GM23338 (cell line): Measurements from ENCODE around the gene CEACAM16. TPM values are rescaled to one million over a fixed set of nuclear protein-coding genes. Genes with fewer than 3 reads are reported as not detected.

ENCODE experiments used
- ATAC-seq: fragments of 200-7000 bp; cut with Tn5 transposase; 3 replicates; pipeline ENCODE4 v1.9.1; 2020
- DNase-seq: peaks from one replicate; pipeline ENCODE4 v3.0.0-alpha.2; 2015; ENCODE audit warnings: low spot score
- H2AFZ ChIP-seq: fragments of 200-600 bp; sonication (generic); 2 replicates; pipeline ENCODE4 v1.8.0; 2016; ENCODE audit warnings: antibody characterized with exemption, mild to moderate bottlenecking, moderate library complexity
- H3F3A ChIP-seq: fragments of 200-600 bp; sonication (generic); replicated peaks from 2 replicates; pipeline ENCODE4 v1.8.0; 2017; ENCODE audit warnings: antibody characterized with exemption, mixed run types, low read depth
- H3K27ac ChIP-seq: fragments of 200-600 bp; sonication (generic); 2 replicates; pipeline ENCODE4 v1.6.1; 2016; ENCODE audit warnings: low read depth
- H3K27me3 ChIP-seq: fragments of 200-600 bp; sonication (generic); 2 replicates; pipeline ENCODE4 v1.8.0; 2016; ENCODE audit warnings: mild to moderate bottlenecking, mixed run types, moderate library complexity; ENCODE audit not compliant: insufficient read depth
- H3K36me3 ChIP-seq: fragments of 200-600 bp; sonication (generic); 2 replicates; pipeline ENCODE4 v1.8.0; 2016; ENCODE audit warnings: mild to moderate bottlenecking; ENCODE audit not compliant: insufficient read depth
- H3K4me1 ChIP-seq: fragments of 200-600 bp; sonication (generic); 2 replicates; pipeline ENCODE4 v1.8.0; 2016; ENCODE audit warnings: mild to moderate bottlenecking, moderate library complexity; ENCODE audit not compliant: insufficient read depth
- H3K4me2 ChIP-seq: fragments of 200-600 bp; sonication (generic); 2 replicates; pipeline ENCODE4 v1.7.1; 2017; ENCODE audit warnings: mixed run types
- H3K4me3 ChIP-seq: fragments of 200-600 bp; sonication (generic); 2 replicates; pipeline ENCODE4 v1.6.1; 2016; ENCODE audit warnings: mixed run types
- H3K79me2 ChIP-seq: fragments of 200-600 bp; sonication (generic); replicated peaks from 2 replicates; pipeline ENCODE4 v1.8.0; 2017; ENCODE audit warnings: mild to moderate bottlenecking; ENCODE audit not compliant: insufficient read depth
- H3K9me2 ChIP-seq: fragments of 200-600 bp; sonication (generic); 2 replicates; pipeline ENCODE4 v1.8.0; 2017; ENCODE audit not compliant: insufficient read depth
- H4K20me1 ChIP-seq: fragments of 200-600 bp; sonication (generic); replicated peaks from 2 replicates; pipeline ENCODE4 v1.8.0; 2017; ENCODE audit warnings: mild to moderate bottlenecking; ENCODE audit not compliant: insufficient read depth
- H3K27ac Mint-ChIP-seq: 2 replicates; pipeline ENCODE4 v1.8.0; 2020; ENCODE audit warnings: inconsistent platforms, mild to moderate bottlenecking, moderate library complexity, mixed read lengths
- H3K27me3 Mint-ChIP-seq: 3 replicates; pipeline ENCODE4 v1.8.0; 2022; ENCODE audit warnings: low read depth, mild to moderate bottlenecking, moderate library complexity, mixed read lengths, inconsistent platforms; ENCODE audit not compliant: insufficient read depth, poor library complexity
- H3K36me3 Mint-ChIP-seq: 3 replicates; pipeline ENCODE4 v1.8.0; 2021; ENCODE audit warnings: low read depth, mild to moderate bottlenecking, inconsistent platforms, moderate library complexity, mixed read lengths
- H3K4me1 Mint-ChIP-seq: 3 replicates; pipeline ENCODE4 v1.8.0; 2020; ENCODE audit warnings: mild to moderate bottlenecking, inconsistent platforms, mixed read lengths
- H3K4me3 Mint-ChIP-seq: 3 replicates; pipeline ENCODE4 v1.8.0; 2021; ENCODE audit warnings: moderate library complexity, mild to moderate bottlenecking, inconsistent platforms, mixed read lengths
- H3K9me3 Mint-ChIP-seq: 3 replicates; pipeline ENCODE4 v1.8.0; 2020; ENCODE audit warnings: moderate library complexity, mild to moderate bottlenecking, inconsistent platforms, mixed read lengths
- CREB1 ChIP-seq: fragments of 250-450 bp; sonication (Bioruptor Pico); IDR thresholded peaks from 2 replicates; pipeline ENCODE4 v1.5.0; 2020; ENCODE audit warnings: low read depth, mild to moderate bottlenecking, moderate library complexity
- CTCF ChIP-seq, 2 experiments: fragments of 200-600 bp in 1 of 2; sonication (generic) in 1 of 2; conservative IDR thresholded peaks; 2 replicates each; pipeline versions ENCODE4 v1.5.1 to v1.6.1; 2016 to 2017; ENCODE audit warnings: antibody characterized with exemption in 2 of 2, low read depth in 2 of 2, mild to moderate bottlenecking in 2 of 2, moderate library complexity in 1 of 2
- ETS1 ChIP-seq: IDR thresholded peaks from 2 replicates; pipeline ENCODE4 v1.6.1; 2016; ENCODE audit warnings: antibody characterized with exemption
- EZH2 ChIP-seq: fragments of 200-600 bp; sonication (generic); IDR thresholded peaks from one replicate; pipeline ENCODE4 v1.8.0; 2017; ENCODE audit warnings: antibody characterized with exemption, mild to moderate bottlenecking, low read depth; ENCODE audit not compliant: unreplicated experiment
- EZH2phosphoT487 ChIP-seq: fragments of 200-600 bp; sonication (generic); IDR thresholded peaks from one replicate; pipeline ENCODE4 v1.8.1; 2018; ENCODE audit warnings: antibody characterized with exemption; ENCODE audit not compliant: unreplicated experiment
- JUNB ChIP-seq: IDR thresholded peaks from one replicate; pipeline ENCODE4 v1.6.1; 2016; ENCODE audit warnings: antibody characterized with exemption; ENCODE audit not compliant: unreplicated experiment
- NANOG ChIP-seq: IDR thresholded peaks from 2 replicates; pipeline ENCODE4 v1.6.1; 2016; ENCODE audit warnings: antibody characterized with exemption, borderline replicate concordance
- POLR2AphosphoS5 ChIP-seq: IDR thresholded peaks from 2 replicates; pipeline ENCODE4 v1.6.1; 2016; ENCODE audit warnings: antibody characterized with exemption, low read depth
- REST ChIP-seq: IDR thresholded peaks from one replicate; pipeline ENCODE4 v1.6.1; 2018; ENCODE audit warnings: antibody characterized with exemption; ENCODE audit not compliant: unreplicated experiment
- STAT1 ChIP-seq: IDR thresholded peaks from one replicate; pipeline ENCODE4 v1.6.1; 2016; ENCODE audit warnings: antibody characterized with exemption; ENCODE audit not compliant: unreplicated experiment
- ZNF114 ChIP-seq: fragments of 250-450 bp; sonication (Bioruptor Pico); IDR thresholded peaks from 2 replicates; pipeline ENCODE4 v1.5.0; 2020; ENCODE audit warnings: mild to moderate bottlenecking, moderate library complexity
- ZNF331 ChIP-seq: fragments of 250-450 bp; sonication (Bioruptor Pico); IDR thresholded peaks from 2 replicates; pipeline ENCODE4 v1.5.0; 2020; ENCODE audit warnings: low read depth, mild to moderate bottlenecking, moderate library complexity
- ZNF462 ChIP-seq: fragments of 250-450 bp; sonication (Bioruptor Pico); IDR thresholded peaks from 2 replicates; pipeline ENCODE4 v1.5.0; 2020; ENCODE audit warnings: mild to moderate bottlenecking, moderate library complexity
- polyA plus RNA-seq: library from polyadenylated mRNA; unstranded; fragments of >200 nt; fragmentation: Nextera tagmentation; extraction: Ambion mirVana; gene quantifications from 2 replicates; pipeline ENCODE4 v1.2.1, GENCODE V29; 2016
- total RNA-seq: library from RNA; depleted of rRNA; stranded (reverse); fragments of >200 nt; shearing (Covaris generic); gene quantifications from 2 replicates; pipeline ENCODE4 v1.2.3, GENCODE V29; 2014

CEACAM16 gene
- total and polyA plus RNA-seq, 2 experiments from 2014 or later: not detected

- Histone ChIP-seq H2AFZ (no peak overlapping the region), H3K4me1 (no peaks in the 10 kb centered on the region), H3K4me2 (no peak overlapping the region), H4K20me1 (no peaks in the 10 kb centered on the region; the same call in 1 of the 2 replicates), H3K79me2 (no peaks in the 10 kb centered on the region), H3K27ac (no peak overlapping the region), H3K4me3 (no peak overlapping the region), H3F3A (no peaks in the 10 kb centered on the region), H3K9me2 (no peaks in the 10 kb centered on the region), H3K36me3 (no peaks in the 10 kb centered on the region), H3K27me3 (no peaks in the 10 kb centered on the region)
- Mint-ChIP-seq H3K4me3 (no peak overlapping the region), H3K36me3 (no peaks in the 10 kb centered on the region), H3K27ac (no peak overlapping the region), H3K9me3 (no peaks in the 10 kb centered on the region), H3K27me3 (peaks cover 10% of the 10 kb centered on the region), H3K4me1 (peaks cover 12% of the 10 kb centered on the region; the same call in 2 of the 3 replicates)
- no peak for TF ChIP-seq REST
- no peak for TF ChIP-seq JUNB
- TF ChIP-seq ZNF331 (CRISPR knock-in tag): no peak
- TF ChIP-seq EZH2: no peak
- no peak for TF ChIP-seq NANOG
- no peak for TF ChIP-seq CTCF (conservative IDR thresholded peaks at IDR 0.05; ENCODE audit: low read depth in 2 of 2)
- no peak for TF ChIP-seq EZH2phosphoT487
- TF ChIP-seq STAT1: no peak
- TF ChIP-seq ZNF114 (CRISPR knock-in tag): no peak
- TF ChIP-seq ETS1: no peak
- no peak for TF ChIP-seq ZNF462 (CRISPR knock-in tag)
- no peak for TF ChIP-seq CREB1 (CRISPR knock-in tag)
- no peak for TF ChIP-seq POLR2AphosphoS5
- DNase-seq (no peak), ATAC-seq (no peak)
Measured at GRCh38 chr19:44700547-44700946, 1.6 kb downstream of the CEACAM16 start.
